GM21528 (cell line): ENCODE data around the gene SFMBT2.
"Not testable (repeated sequence)": the region's sequence is repeated elsewhere in the genome, so short reads cannot be mapped to it uniquely, and the experiment has no call there.

Experiments
- ATAC-seq: cut with Tn5 transposase; IDR thresholded peaks from one replicate; pipeline ENCODE4 v1.9.1; 2021; ENCODE audit warnings: mild to moderate bottlenecking, moderate library complexity; ENCODE audit not compliant: unreplicated experiment, low FRiP score

Gene SFMBT2

DNA sequence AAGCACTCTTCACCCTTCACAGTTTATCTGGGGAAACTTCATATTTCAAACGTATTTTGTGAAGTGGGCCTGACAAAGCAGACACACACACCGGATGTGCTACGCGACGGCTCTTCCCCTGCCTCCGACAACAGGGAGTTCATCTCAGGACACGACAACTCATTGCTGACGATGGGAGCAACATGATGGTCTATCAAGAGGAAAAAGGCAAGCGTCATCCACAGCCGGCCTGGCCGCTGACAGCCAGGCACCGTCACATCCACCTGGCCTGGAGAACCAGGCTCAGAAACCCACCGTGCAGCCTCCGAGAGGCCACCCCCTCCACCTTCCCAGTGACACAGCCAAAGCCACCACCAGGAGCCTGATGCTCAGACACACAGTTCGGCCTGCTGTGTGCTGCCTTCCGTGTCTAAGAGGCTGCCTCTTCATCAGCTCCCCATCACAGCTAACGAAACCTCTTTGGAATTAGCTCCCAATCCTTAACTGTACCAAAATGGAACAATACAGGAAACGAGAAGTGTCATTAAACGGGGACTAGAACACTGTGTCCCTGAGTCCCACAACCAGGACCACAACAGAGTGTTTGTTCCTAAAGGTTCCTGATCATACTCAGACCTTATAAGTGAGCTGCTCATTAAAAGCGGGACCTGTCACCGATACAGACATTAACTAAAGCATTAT lies 76.7 kb downstream of the SFMBT2 start:
- ATAC-seq: no peak

DNA sequence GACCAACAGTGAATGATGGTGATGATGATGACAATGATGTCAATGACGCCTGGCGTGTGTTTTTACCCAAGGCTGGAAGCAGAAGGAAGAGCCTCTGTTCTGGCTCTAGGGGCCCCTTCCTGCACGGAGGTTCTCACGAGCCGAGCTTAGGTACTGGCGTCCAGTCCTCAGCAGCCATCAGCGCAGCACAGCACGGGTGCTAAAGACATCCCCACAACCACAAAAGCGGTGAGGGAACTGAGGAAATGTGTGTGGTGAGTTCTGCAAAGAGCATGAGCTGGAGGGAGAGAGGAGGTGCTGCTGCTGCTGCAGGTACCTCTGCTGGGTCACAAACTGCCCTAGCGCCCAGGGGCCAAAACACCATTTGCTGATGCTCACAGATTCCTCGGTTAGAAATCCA lies 81.6 kb downstream of the SFMBT2 start:
- no peak for ATAC-seq

DNA sequence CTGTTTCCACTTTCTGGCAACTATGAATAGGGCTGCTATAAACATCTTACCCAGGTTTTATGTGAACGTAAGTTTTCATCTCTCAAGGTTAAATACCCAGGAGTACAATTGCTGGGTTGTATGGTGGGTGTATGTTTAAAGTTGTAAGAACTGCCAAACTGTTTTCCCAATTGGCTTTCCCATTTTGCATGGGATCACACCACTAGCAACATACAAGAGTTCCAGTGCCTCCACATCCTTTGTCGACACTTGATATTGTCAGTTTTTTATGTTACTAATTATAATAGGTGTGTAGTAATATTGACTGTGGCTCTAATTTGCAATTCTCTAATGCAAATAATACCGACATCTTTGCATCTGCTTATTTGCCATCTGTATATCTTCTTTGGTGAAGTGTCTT lies 82.9 kb downstream of the SFMBT2 start:
- no peak for ATAC-seq

DNA sequence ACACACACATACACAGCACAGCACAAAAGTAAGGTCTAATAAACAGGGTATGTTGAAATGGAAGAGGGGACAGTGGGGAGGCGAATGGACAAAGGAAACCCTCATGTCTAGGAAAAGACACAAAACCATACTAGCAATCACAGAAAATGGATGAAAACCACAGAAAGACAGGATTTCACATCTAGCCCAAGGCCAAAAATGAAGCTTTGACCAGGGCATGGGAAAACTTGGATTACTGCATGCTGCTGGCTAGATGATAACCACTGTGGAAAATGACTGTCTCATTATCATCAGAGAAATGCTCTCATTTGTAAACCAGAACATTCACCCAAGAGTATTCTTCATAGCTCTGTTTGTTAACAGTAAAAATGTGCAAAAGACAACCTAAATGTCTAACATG lies 88.2 kb downstream of the SFMBT2 start:
- no peak for ATAC-seq

DNA sequence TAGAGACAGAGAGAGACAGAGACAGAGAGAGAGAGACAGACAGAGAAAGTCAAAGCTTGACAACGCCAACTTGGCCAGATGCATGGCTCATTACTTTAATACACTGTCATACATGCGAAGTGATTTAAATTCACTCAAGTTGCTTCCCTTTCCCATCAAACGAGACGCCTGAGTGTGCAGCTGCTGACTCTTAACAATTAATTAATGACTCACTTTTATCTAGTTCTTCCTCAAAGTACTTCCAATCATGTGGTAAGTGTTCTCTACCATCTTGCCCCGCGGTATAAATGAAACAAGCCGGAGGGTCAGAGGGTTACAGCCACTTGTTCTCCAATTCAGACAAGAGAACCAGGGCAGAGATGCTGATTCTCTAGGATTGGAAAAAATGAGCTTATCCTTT lies 90.8 kb downstream of the SFMBT2 start:
- ATAC-seq: no peak

DNA sequence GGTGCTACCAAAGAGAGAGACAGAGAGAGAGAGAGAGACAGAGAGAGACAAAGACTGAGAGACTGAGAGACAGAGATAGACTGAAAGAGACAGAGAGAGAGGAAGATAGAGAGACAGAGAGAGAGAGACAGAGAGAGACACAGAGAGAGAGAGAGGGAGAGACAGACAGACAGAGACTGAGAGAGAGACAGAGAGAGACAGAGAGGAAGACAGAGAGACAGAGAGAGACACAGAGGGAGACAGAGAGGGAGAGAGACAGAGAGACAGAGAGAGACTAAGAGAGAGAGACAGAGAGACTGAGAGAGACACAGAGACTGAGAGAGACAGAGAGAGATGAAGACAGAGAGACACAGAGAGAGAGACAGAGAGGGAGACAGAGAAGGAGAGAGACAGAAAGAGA lies 91.2 kb downstream of the SFMBT2 start:
- ATAC-seq: no peak

DNA sequence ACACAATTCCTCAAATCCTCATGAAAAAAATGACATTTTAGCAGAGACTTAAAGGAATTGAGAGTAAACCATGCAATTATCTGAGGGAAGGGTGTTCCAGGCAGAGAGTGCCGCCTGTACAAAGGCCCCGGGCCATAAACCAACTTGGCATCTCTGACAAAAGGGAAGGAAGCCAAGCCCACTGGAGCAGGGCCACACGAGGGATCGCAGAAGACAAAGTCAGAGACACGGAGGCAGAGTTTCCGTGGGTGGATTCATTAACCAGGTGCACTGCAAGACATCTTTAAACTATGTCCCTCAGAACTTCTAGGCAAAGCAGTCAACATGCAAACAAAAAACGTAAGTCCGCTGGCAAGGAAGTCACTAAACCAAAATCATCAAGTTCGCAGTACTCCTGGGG lies 92.0 kb downstream of the SFMBT2 start:
- ATAC-seq: no peak

DNA sequence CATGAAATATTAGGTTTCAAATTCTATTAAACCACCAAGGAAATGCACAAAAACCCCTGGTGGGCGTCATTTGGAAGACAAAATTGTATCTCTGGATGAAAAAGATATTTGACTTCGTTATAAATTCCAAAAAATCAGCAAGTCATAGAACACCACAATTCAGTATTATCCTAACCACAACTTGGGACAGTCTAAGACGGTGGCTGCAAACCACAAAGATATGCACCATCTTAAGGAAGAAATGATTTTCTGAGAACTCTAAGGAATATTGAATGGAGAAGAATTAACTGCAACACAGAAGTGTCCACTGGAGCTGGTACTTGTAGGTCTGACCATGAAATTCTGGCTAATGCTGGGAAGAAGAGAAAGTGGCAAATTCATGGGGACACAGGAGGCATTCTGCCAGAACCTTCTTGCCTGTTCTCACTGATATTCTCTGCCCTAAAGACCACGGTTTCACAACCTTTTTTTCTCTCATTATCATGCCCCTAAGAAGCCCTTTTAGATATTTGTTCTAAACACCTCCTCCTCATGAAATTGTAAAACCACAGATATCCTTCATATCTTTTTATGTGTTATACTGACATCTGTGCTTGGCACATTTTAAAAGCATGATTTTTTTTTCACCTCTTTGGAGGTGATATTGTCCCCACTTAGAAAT lies 92.9 kb downstream of the SFMBT2 start:
- ATAC-seq: no peak

DNA sequence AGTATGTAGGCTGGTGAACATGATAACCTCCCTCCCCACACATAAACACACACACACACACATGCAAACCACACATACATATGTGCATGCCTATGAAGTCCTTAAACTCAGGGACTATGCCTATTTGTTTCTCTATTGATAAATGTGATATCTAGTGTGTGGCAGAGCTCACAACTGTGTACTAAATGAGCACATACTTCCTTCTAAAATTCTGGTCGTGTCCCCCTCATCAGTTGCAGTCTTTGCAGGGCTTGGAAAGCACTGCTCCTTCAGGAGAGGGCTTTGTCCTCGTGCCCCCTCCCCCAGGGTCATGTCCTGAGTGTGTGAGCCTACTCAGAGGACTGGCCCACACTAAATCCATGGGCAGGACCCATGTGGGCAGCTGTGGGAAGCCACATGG lies 94.0 kb downstream of the SFMBT2 start:
- ATAC-seq: no peak

DNA sequence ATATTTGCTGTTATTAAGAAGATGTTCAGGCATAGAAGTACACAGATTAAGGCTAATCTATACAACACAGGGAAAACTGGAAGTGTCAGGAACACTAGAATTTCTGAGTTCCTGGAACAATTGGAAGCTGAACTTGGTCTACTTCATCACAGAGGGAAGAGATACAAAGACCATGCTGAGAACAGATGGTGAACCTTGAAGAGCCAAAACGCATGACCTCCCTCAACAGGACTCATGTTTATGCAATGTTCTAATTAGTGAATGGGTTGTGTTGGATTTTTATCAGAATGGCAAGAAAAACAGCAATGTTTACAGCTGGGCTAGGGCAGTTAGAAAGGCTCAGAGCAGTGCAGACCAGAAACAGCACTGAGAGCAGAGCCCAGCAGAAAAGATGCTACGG lies 94.9 kb downstream of the SFMBT2 start:
- ATAC-seq: no peak

DNA sequence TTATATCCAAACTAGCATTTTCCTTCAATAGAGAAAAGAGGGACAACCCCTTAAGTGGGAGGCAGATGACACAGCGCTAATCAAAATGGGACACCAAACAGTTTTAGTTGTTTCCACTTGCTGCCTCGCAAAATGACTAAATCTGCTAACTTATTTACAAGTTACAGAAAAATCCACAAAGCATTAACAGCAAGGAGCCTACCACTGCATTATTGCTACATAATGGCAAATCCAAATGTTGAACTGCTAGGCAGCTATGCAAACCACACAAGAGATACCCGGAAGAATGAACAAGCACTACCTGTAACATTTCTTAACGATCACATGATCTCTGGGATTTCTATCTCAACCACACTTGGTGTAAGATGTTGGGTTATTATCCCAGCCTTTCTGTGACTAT lies 96.7 kb downstream of the SFMBT2 start:
- no peak for ATAC-seq

DNA sequence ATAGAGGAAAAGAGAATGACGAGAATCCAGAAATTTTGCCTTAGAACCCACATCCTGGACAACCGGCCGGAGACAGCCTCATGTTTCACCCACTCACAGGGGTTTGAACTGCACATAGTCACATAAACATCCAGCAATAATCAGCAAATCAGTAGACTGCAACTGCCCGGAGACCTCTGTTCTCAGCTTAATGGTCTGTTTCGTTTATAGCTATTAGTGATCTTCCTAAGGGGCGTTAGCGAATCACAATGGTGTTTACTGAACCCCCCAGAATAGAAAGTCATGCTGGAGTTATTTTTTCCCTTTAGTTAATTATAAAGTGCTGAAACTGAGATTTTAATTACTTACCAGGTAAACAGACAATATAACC lies 98.4 kb downstream of the SFMBT2 start:
- ATAC-seq: no peak

DNA sequence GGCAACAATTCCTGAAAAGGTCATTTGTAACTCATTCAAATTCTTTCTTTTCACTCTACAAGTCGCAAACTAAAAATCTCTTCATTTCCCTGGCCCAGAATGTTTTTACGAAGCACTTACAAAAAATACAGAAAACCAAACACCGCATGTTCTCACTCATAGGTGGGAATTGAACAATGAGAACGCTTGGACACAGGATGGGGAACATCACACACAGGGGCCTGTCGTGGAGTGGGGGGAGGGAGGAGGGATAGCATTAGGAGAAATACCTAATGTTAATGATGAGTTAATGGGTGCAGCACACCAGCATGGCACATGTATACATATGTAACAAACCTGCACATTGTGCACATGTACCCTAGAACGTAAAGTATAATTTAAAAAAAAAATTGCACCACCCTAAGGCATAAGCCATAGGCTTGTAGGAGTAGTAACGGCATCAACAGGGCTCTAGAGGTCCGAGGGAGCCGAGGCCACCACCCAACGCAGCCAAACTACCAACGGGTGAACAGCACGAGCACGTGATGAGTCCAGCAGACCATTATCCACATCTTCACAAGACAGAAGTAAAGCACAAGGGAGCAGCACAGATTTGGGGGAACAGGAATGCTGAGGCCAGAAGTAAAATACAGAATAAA lies 98.9 kb downstream of the SFMBT2 start:
- ATAC-seq: not testable (repeated sequence)

DNA sequence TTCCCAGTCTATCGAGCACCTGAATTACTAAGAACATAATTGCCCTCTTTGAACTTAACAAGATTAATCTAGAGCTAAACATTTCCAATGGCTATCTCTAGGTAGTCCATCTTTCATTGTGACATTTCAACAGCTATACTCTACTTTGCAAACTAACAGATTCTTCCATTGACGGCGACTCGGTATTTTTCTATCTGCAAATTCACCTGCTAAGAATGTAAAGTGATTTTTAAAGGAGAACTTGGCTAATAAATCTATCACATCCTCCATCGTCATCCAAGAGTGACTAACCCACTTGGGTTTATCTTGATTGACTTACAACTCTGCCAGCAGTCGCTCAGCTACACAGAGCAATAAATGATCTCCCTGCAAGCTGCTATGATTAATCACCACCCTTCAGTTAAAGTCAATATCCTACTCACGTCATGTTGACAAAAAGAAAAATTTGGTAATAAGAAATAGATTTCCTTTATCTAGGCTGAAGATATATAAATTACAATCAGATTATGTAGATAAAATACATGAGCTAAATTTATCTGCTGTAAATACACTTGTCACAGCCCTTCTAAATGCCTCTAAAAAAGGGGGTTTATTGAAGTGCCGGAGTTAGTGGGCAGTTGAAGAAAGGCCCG lies 99.5 kb downstream of the SFMBT2 start:
- ATAC-seq: no peak

DNA sequence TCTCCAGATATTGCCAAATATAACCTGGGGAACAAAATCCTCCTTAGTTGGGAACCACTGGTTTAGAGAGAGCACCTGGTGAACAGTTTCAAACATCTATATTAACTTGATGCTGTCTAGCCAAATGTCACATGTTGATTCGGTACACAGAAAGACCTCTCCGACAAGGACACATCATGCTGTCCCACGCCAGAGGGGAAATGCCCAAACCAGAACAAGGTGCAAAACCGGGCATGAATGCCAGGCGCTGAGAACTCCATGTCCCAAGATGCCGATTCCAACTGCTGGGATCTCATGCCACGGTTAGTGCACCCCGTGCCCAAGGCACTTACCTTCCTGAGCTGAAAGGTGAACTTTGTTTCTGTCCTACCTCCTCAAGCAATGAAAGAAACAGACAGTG lies 100.8 kb downstream of the SFMBT2 start:
- ATAC-seq: no peak

DNA sequence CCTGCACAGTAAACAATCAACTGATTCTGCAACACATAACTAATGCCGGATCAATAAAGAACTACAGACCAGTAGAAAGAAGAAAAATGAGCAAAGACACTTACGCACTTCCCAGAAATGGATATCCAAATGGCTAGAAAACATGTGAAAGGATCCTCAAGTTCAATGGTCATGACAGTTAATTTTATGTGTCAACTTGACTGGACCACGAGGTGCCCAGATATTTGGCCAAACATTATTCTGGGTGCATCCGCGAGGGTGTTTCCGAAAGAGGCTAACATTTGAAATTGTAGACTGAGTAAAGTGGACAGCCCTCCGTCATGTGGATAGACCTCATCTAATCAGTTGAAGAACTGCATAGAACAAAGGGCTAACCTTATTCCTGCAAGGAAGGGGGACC lies 102.0 kb downstream of the SFMBT2 start:
- no peak for ATAC-seq

DNA sequence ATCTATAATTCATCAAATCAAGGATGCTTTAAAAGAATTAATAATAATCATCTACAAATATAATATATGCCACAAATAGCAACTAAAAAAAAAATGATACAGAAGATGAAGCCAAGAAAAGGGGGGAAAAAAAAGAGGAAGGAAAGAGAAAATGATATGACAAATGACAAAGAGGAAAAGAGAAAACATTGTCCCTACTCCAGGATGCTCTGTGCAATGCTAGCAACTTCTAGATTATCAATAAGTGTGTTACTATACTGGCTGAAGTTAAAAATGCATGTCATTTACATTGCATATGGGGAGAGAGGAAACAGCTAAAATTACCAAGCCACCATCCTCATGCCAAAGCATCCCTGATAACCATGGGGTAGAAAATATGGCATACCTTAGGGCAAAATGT lies 104.2 kb downstream of the SFMBT2 start:
- no peak for ATAC-seq

DNA sequence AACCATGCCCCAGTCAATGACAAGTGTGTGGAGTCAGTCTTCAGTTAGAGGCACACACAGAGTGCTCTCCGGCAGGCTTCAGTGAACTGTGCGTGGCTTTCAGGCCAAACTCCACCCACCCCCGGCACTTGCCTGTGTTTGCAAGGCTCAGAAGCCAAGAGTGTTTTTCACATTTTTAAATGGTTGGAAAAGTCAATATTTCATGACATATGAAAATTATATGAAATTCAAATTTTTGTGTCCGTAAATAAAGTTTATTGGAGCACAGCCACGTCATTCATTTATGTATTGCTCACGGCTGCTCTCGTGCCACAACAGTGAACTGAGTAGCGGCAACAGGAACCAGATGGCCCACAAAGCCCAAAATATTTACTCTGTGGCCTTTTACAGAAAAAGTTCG lies 104.7 kb downstream of the SFMBT2 start:
- no peak for ATAC-seq

DNA sequence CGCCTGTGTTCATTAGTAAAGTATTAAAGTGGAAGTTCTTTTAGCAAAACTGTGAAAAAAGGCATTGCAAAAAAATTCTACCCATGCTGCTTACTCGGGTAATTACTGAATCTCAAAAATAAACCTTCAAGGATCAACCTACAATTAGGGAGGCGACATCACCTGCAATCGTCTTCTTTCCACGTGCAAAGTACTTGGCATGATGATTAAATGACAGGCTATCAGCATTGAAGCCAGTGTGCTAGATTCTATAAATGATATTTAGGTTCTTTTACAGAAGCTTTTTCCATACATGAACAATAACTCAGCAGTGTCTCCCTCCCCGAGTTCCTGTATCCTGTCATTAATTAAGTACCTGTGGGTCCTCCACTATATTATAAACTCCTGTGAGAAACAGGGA lies 105.8 kb downstream of the SFMBT2 start:
- no peak for ATAC-seq

DNA sequence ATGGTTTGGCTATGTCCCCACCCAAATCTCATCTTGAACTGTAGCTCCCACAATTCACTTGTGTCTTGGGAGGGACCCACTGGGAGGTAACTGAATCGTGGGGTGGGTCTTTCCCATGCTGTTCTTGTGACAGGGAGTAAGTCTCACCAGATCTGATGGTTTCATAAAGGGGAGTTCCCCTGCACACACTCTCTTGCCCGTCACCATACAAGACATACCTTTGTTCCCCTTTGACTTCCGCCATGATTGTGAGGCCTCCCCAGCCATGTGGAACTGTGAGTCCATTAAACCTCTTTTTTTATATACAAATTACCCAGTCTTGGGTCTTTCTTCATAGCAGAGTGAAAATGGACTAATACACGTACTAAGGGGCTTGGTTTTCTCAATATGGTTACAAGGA lies 106.7 kb downstream of the SFMBT2 start:
- ATAC-seq: no peak

DNA sequence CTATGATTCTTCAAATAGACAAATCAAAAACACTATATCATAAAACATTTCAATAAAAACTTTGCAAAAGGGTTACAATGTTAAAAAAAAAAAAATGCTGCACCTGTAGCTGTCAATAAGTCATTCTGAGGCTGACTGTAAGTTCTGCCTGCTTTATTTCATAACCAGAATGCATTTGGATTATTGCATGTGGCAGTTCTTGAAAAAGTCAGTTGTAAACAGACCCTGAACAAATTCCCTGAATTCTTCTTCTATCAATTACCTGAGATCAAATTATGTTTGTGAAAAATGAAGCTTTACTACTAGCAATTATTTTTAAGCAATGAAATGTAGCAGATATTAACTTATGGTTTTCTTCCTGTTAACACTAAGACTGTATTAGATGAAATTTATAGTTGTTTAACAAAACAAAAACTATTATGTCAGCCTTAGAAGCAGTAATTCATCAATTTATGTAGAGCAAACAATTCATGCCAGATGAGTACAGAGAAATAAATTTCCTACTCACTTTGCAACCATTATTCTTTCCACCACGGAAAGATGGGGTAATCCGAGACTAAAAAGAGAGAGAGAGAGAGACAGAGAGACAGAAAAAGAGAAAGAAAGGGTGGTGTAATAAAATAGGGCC lies 107.8 kb downstream of the SFMBT2 start:
- no peak for ATAC-seq
